Activated CD8-positive, alpha-beta T cell treated with anti-CD3 and anti-CD28 coated beads for 36 hours (primary cell): ENCODE data around the gene SLC51B. TPM values are rescaled to one million over a fixed set of nuclear protein-coding genes. Genes with fewer than 3 reads are reported as not detected.

Experiments used
- ATAC-seq: fragments of 200-7000 bp; cut with Tn5 transposase; one replicate; pipeline ENCODE4 v1.10.0; 2021; ENCODE audit warnings: mild to moderate bottlenecking, moderate library complexity
- CTCF ChIA-PET: fragments of 350-600 bp; sonication (Branson Sonifier 250); formaldehyde crosslinking; loops from one replicate; lab custom pipeline; 2021; ENCODE audit warnings: antibody characterized with exemption; lab: Charles Lee
- POLR2A ChIA-PET: fragments of 350-600 bp; sonication (Branson Sonifier 250); formaldehyde crosslinking; loops from one replicate; lab custom pipeline; 2021; ENCODE audit warnings: antibody characterized with exemption; lab: Charles Lee
- DNase-seq: peaks from one replicate; pipeline ENCODE4 v3.0.0-alpha.2; 2020
- H3K27ac Mint-ChIP-seq: one replicate; pipeline ENCODE4 v1.8.0; 2021; ENCODE audit warnings: mild to moderate bottlenecking, mixed read lengths
- H3K27me3 Mint-ChIP-seq: one replicate; pipeline ENCODE4 v1.8.0; 2021; ENCODE audit warnings: mixed read lengths
- H3K36me3 Mint-ChIP-seq: one replicate; pipeline ENCODE4 v1.8.0; 2021; ENCODE audit warnings: low read depth, mixed read lengths
- H3K4me1 Mint-ChIP-seq: one replicate; pipeline ENCODE4 v1.8.0; 2021; ENCODE audit warnings: low read depth, mixed read lengths
- H3K4me3 Mint-ChIP-seq: one replicate; pipeline ENCODE4 v1.8.0; 2021; ENCODE audit warnings: mild to moderate bottlenecking, moderate library complexity, mixed read lengths
- H3K9me3 Mint-ChIP-seq: one replicate; pipeline ENCODE4 v1.8.0; 2021; ENCODE audit warnings: mixed read lengths
- intact Hi-C: fragments of 100-400 bp; cut with micrococcal nuclease; formaldehyde crosslinking; loops from one replicate; pipeline ENCODE4 v1.10.0; 2022
- total RNA-seq, 2 experiments: library from RNA; stranded (reverse); gene quantifications; one replicate each; pipeline ENCODE4 v1.2.3, GENCODE V29; 2021
- TF ChIP-seq, protein P1 (sequence below): fragments of 200-600 bp; IDR thresholded peaks from one replicate; pipeline ENCODE4 v1.8.0; 2022; ENCODE audit warnings: antibody characterized with exemption, mild to moderate bottlenecking

The SLC51B gene
- total RNA-seq, 2 experiments from 2014 or later = not detected

DNA sequence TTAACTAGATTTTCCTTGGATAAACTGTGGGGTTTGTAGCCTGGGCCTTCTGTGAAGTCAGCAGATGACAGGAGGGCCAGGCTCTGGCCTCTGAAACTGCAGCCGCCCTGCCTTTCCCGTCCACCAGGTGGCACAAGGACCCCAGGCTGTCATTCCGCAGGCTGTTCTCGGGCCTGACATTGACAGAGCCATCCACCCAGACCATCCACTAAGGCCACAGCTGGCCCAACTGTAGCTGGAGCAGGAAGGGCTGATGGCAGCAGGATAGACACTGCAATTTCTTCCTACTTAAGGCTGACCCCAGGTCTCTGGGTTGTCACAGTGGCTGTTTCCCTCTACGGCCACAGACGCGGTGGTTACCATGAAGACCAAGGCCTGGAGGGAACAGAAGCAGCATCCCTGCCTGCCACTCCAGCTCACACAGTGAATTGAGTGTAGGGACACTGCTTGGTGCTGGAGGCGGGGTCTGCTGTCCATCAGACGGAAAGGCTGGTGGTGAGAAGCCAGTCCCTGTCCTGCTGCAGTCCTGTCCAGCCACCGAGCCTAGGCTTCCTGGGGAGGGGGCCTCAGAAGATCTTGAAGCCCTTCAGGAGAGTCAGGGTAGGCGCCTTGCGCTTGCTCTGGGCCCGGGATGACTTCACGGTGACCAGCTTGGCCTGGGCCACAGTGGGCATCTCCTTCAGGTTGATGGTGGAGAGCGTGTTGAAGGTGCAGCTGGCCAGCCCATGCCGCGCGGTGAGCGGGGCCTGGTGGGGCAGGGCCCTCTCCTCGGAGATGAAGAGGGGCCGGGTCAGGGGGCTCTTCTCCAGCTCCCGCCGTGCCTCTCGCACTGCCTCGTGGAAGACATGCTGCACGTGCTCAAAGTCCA is 9.4 kb downstream of the SLC51B start:
- DNase-seq (peak; percentile 77), ATAC-seq (peak; percentile 74)
- Mint-ChIP-seq H3K4me3 (no peak overlapping the region), H3K27me3 (no peaks in the 10 kb centered on the region), H3K27ac (no peak overlapping the region), H3K9me3 (no peaks in the 10 kb centered on the region), H3K4me1 (peaks cover 9% of the 10 kb centered on the region), H3K36me3 (no peaks in the 10 kb centered on the region)
- intact Hi-C loops = no loop called here
- TF ChIP-seq, protein P1, sequence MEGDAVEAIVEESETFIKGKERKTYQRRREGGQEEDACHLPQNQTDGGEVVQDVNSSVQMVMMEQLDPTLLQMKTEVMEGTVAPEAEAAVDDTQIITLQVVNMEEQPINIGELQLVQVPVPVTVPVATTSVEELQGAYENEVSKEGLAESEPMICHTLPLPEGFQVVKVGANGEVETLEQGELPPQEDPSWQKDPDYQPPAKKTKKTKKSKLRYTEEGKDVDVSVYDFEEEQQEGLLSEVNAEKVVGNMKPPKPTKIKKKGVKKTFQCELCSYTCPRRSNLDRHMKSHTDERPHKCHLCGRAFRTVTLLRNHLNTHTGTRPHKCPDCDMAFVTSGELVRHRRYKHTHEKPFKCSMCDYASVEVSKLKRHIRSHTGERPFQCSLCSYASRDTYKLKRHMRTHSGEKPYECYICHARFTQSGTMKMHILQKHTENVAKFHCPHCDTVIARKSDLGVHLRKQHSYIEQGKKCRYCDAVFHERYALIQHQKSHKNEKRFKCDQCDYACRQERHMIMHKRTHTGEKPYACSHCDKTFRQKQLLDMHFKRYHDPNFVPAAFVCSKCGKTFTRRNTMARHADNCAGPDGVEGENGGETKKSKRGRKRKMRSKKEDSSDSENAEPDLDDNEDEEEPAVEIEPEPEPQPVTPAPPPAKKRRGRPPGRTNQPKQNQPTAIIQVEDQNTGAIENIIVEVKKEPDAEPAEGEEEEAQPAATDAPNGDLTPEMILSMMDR = peak; percentile 75
- CTCF ChIA-PET = interaction anchor here (0.6 to 6.4 kb wide), 19 partner anchors 9 to 330 kb away, joined by 3 to 37 read pairs (median 7); partner anchors contain the start of genes KBTBD13 and RASL12
- POLR2A ChIA-PET = interaction anchor here (0.5 to 1.0 kb wide), 3 partner anchors 49 to 917 kb away, joined by 3 to 5 read pairs (median 3); partner anchors contain the start of gene RNU5B-1

DNA sequence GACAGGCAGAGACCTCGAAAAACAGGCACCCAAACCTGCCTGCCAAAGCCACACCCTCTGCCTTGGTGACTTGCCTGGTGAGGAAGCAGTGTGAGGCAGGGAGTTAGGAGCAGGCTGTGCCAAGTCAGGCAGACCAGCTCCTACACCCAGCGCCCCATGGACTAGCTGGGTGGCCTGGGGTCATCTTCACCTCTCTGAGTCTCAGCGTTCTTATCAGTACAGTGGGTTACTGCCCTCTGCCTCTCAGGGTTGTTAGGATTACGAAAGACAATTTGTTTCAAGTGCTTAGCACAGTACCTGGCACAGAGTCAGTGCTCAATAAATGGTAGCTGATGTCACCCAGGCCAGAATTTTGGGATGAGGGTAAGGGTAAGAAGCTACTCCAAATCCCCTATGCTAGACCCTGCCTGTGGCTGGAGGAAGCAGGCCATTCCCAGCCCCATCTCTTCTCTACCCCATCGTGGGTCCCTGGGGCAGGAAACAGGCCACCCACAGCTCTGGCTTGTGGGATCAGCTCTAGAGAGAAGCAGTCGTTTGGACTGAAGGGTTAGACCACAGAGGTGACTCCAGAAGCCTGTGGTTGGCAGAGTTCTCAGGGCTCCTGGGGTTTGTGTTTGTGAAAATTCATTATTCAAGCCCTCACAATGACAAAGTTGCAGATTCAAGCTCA is 10.1 kb downstream of the SLC51B start:
- POLR2A ChIA-PET = interaction anchor here (0.5 to 1.0 kb wide), 2 partner anchors 249 to 917 kb away, joined by 3 to 5 read pairs; partner anchors contain the start of gene RNU5B-1
- Mint-ChIP-seq H3K9me3 (peaks cover 3% of the 10 kb centered on the region), H3K4me1 (peaks cover 1% of the 10 kb centered on the region), H3K36me3 (no peaks in the 10 kb centered on the region), H3K27ac (no peak overlapping the region), H3K4me3 (no peak overlapping the region), H3K27me3 (no peaks in the 10 kb centered on the region)
- TF ChIP-seq, protein P1 = no peak
- intact Hi-C loops = no loop called here
- ATAC-seq (no peak), DNase-seq (no peak)
- CTCF ChIA-PET = interaction anchor here (0.5 to 6.4 kb wide), 20 partner anchors 9 to 330 kb away, joined by 3 to 37 read pairs (median 5); partner anchors contain the start of genes KBTBD13 and RASL12

DNA sequence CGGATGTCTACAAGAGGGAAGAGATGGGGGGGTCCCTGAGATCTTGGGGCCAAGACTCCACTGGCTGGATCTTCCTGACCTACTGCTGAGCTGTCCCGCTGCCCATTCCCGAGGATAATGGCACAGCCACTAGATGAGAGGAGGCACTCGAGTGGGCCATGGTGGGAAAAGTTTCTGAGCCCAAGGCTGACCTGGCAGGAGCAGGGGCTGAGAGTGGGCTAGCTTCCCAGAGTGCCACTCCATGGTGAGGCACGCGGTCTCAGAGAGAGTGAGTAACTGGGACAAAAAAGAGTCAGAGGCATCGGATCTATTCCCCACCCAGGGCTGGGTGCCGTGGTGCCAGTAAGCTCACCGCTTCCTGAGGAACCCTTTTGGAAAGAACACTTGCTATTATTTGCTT is 10.9 kb downstream of the SLC51B start:
- ATAC-seq (no peak), DNase-seq (no peak)
- no peaks in the 10 kb centered on the region for H3K27me3 Mint-ChIP-seq
- no peaks in the 10 kb centered on the region for H3K36me3 Mint-ChIP-seq
- no peak overlapping the region for H3K4me3 Mint-ChIP-seq
- H3K4me1 Mint-ChIP-seq = no peaks in the 10 kb centered on the region
- H3K9me3 Mint-ChIP-seq = peaks cover 3% of the 10 kb centered on the region
- intact Hi-C loops = no loop called here
- POLR2A ChIA-PET = interaction anchor here (1.1 kb wide), 1 partner anchor 249 kb away, joined by 3 read pairs; the partner anchor contains the start of gene RNU5B-1
- TF ChIP-seq, protein P1 = no peak
- CTCF ChIA-PET = interaction anchor here (0.5 to 6.4 kb wide), 12 partner anchors 13 to 329 kb away, joined by 3 to 37 read pairs (median 5); partner anchors contain the start of gene KBTBD13
- no peak overlapping the region for H3K27ac Mint-ChIP-seq

DNA sequence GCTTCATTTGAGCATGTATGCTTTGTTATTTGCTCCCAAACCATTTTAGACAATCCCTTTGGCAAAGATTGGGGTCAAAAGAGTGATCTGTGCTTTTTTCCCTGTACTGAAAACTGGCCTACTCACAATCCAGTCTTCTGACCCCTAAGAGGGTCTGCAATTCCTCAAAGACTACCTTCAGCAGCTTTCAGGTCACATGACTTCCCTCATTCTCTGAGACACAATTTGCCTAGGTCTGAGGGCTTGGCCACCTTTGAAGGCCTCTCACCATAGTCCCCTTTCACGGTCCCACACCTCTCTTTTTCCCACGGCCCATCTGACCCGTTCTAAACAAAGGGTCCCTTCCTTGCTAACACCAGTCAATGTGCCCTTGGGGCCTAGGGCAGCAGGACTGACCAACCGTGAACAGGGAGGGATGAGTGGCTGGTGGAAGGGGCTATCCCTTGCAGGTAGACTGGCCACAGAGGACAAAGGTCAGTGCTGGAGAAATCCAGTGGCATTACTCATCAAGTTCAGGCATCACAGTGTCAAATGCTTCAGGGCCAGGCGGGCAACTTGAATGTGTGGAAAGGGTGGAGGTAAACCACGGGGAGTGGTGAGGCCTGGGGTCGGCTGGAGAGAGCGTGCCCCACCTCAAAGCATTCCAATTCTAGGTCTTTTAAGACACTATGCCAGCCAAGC is 11.8 kb downstream of the SLC51B start:
- TF ChIP-seq, protein P1 = no peak
- Mint-ChIP-seq H3K4me1 (no peaks in the 10 kb centered on the region), H3K27ac (no peak overlapping the region), H3K27me3 (no peaks in the 10 kb centered on the region), H3K9me3 (peaks cover 3% of the 10 kb centered on the region), H3K36me3 (no peaks in the 10 kb centered on the region), H3K4me3 (no peak overlapping the region)
- POLR2A ChIA-PET = interaction anchor here (1.1 kb wide), 1 partner anchor 248 kb away, joined by 3 read pairs; the partner anchor contains the start of gene RNU5B-1
- no peak for DNase-seq
- intact Hi-C loops = no loop called here
- no peak for ATAC-seq
- CTCF ChIA-PET = interaction anchor here (0.9 to 6.4 kb wide), 5 partner anchors 12 to 44 kb away, joined by 3 to 37 read pairs (median 7); partner anchors contain the start of gene KBTBD13
